OCI-LY1 (cell line): ENCODE data around the gene ZNF346.

ENCODE experiments used
- CTCF ChIP-seq: fragments of 200-600 bp; sonication (generic), shearing (Covaris generic); IDR thresholded peaks from 2 replicates; pipeline ENCODE4 v1.5.1; 2017; ENCODE audit warnings: mild to moderate bottlenecking, antibody characterized with exemption, low read length, moderate library complexity, mixed read lengths
- EZH2 ChIP-seq: fragments of 200-600 bp; sonication (generic), shearing (Covaris generic); IDR thresholded peaks from 2 replicates; pipeline ENCODE4 v1.8.0; 2017; ENCODE audit warnings: borderline replicate concordance, mixed run types, mild to moderate bottlenecking, antibody characterized with exemption, low read length, moderate library complexity, mixed read lengths

- TF ChIP-seq CTCF = no peak
- no peak for TF ChIP-seq EZH2
Observed at GRCh38 chr5:177015156-177015555, 7.3 kb upstream of the ZNF346 start.
